ENCODE measurements around the gene TNS3. TPM values are rescaled to one million over a fixed set of nuclear protein-coding genes. Genes with fewer than 3 reads are reported as not detected.

TNS3 gene
- total RNA-seq, 1 donor from 2014 or later: 452 TPM

- Mint-ChIP-seq H3K36me3 (no peaks in the 10 kb centered on the region), H3K4me1 (peaks cover 60% of the 10 kb centered on the region), H3K9me3 (no peaks in the 10 kb centered on the region), H3K27ac (peak overlapping the region; percentile 56), H3K4me3 (no peak overlapping the region), H3K27me3 (ENCODE audit: low read depth) (no peaks in the 10 kb centered on the region)
- no peak for DNase-seq (ENCODE audit: low spot score in 2 of 2, unreplicated experiment in 2 of 2)
- no peak for TF ChIP-seq CTCF (IDR thresholded peaks at IDR 0.05; ENCODE audit: unreplicated experiment)
These were observed 104.5 kb downstream of the TNS3 start for GRCh38 chr7:47477191-47478016.

GRCh38 chr7:47475880-47476227 lies 106.1 kb downstream of the TNS3 start:
- H3K36me3 Mint-ChIP-seq: peaks cover 2% of the 10 kb centered on the region
- no peaks in the 10 kb centered on the region for H3K9me3 Mint-ChIP-seq
- peaks cover 49% of the 10 kb centered on the region for H3K4me1 Mint-ChIP-seq
- TF ChIP-seq CTCF (IDR thresholded peaks at IDR 0.05; ENCODE audit: unreplicated experiment): no peak
- H3K27me3 Mint-ChIP-seq (ENCODE audit: low read depth): no peaks in the 10 kb centered on the region
- DNase-seq (ENCODE audit: low spot score in 2 of 2, unreplicated experiment in 2 of 2): no peak
- H3K4me3 Mint-ChIP-seq: no peak overlapping the region
- peak overlapping the region; percentile 56 for H3K27ac Mint-ChIP-seq

- Mint-ChIP-seq H3K27ac (peak overlapping the region; percentile 56), H3K4me3 (no peak overlapping the region), H3K36me3 (peaks cover 7% of the 10 kb centered on the region), H3K9me3 (no peaks in the 10 kb centered on the region), H3K4me1 (peaks cover 49% of the 10 kb centered on the region), H3K27me3 (ENCODE audit: low read depth) (no peaks in the 10 kb centered on the region)
- no peak for TF ChIP-seq CTCF (IDR thresholded peaks at IDR 0.05; ENCODE audit: unreplicated experiment)
- no peak for DNase-seq (ENCODE audit: low spot score in 2 of 2, unreplicated experiment in 2 of 2)
These were observed 106.7 kb downstream of the TNS3 start for GRCh38 chr7:47474937-47475879.

GRCh38 chr7:47474211-47474936 lies 107.5 kb downstream of the TNS3 start:
- no peak overlapping the region for H3K4me3 Mint-ChIP-seq
- no peak for DNase-seq (ENCODE audit: low spot score in 2 of 2, unreplicated experiment in 2 of 2)
- no peak for TF ChIP-seq CTCF (IDR thresholded peaks at IDR 0.05; ENCODE audit: unreplicated experiment)
- no peaks in the 10 kb centered on the region for H3K27me3 Mint-ChIP-seq (ENCODE audit: low read depth)
- no peak overlapping the region for H3K27ac Mint-ChIP-seq
- H3K9me3 Mint-ChIP-seq: peaks cover under 1% of the 10 kb centered on the region
- H3K36me3 Mint-ChIP-seq: peaks cover 12% of the 10 kb centered on the region
- peaks cover 41% of the 10 kb centered on the region for H3K4me1 Mint-ChIP-seq

- peaks cover 36% of the 10 kb centered on the region for H3K4me1 Mint-ChIP-seq
- H3K36me3 Mint-ChIP-seq: peaks cover 19% of the 10 kb centered on the region
- no peak overlapping the region for H3K4me3 Mint-ChIP-seq
- no peaks in the 10 kb centered on the region for H3K27me3 Mint-ChIP-seq (ENCODE audit: low read depth)
- no peak overlapping the region for H3K27ac Mint-ChIP-seq
- peaks cover 8% of the 10 kb centered on the region for H3K9me3 Mint-ChIP-seq
- no peak for DNase-seq (ENCODE audit: low spot score in 2 of 2, unreplicated experiment in 2 of 2)
- TF ChIP-seq CTCF (IDR thresholded peaks at IDR 0.05; ENCODE audit: unreplicated experiment): no peak
These were observed 108.3 kb downstream of the TNS3 start for GRCh38 chr7:47473499-47474210.

All from mesothelial cell of epicardium (in vitro differentiated cells).